ENCODE measurements around the gene NR2E3.
"Not testable (repeated sequence)": the region's sequence is repeated elsewhere in the genome, so short reads cannot be mapped to it uniquely, and the experiment has no call there.

Gene NR2E3

DNA sequence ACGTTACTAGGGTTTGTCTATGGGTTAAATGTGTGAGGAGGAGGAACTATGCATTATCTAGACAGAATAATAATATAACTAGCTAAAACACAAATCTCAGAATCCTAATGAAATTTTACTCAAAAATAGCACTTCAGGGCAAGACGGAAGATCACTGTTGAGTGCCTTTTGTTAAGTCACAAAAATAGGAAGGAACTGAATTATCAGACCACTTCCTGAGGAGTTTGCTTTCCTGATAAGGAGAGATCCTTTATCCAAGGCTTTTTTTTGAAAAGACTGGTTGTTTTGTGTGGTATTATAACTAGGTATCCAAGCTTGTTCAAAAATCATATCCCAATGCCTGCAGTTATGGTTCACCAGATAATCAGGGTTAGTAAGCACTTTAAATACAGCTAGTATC lies 34.6 kb downstream of the NR2E3 start:
- Histone ChIP-seq H3K79me2 (ENCODE audit: insufficient read depth, low read length) (no peaks in the 10 kb centered on the region), H3F3A (ENCODE audit: insufficient read depth, low read length) (no peaks in the 10 kb centered on the region), H3K9me3 (ENCODE audit: low read length) (no peaks in the 10 kb centered on the region), H3K4me3 (ENCODE audit: low read depth, low read length, poor library complexity, severe bottlenecking) (no peak overlapping the region), H3K4me1 (ENCODE audit: insufficient read depth, low read length, severe bottlenecking) (no peaks in the 10 kb centered on the region), H3K36me3 (ENCODE audit: insufficient read depth, low read length) (peaks cover 39% of the 10 kb centered on the region), H3K9me2 (ENCODE audit: low read depth, low read length) (no peaks in the 10 kb centered on the region), H3K27ac (ENCODE audit: low read depth, low read length, poor library complexity, severe bottlenecking) (no peak overlapping the region), H3K9ac (ENCODE audit: low read length) (no peak overlapping the region), H3K4me2 (ENCODE audit: low read length) (no peak overlapping the region), H2AFZ (ENCODE audit: low read length) (no peak overlapping the region), H3K27me3 (ENCODE audit: insufficient read depth, low read length) (no peaks in the 10 kb centered on the region), H4K20me1 (ENCODE audit: insufficient read depth, low read length) (no peaks in the 10 kb centered on the region)
- TF ChIP-seq, protein P1, sequence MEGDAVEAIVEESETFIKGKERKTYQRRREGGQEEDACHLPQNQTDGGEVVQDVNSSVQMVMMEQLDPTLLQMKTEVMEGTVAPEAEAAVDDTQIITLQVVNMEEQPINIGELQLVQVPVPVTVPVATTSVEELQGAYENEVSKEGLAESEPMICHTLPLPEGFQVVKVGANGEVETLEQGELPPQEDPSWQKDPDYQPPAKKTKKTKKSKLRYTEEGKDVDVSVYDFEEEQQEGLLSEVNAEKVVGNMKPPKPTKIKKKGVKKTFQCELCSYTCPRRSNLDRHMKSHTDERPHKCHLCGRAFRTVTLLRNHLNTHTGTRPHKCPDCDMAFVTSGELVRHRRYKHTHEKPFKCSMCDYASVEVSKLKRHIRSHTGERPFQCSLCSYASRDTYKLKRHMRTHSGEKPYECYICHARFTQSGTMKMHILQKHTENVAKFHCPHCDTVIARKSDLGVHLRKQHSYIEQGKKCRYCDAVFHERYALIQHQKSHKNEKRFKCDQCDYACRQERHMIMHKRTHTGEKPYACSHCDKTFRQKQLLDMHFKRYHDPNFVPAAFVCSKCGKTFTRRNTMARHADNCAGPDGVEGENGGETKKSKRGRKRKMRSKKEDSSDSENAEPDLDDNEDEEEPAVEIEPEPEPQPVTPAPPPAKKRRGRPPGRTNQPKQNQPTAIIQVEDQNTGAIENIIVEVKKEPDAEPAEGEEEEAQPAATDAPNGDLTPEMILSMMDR (IDR thresholded peaks at IDR 0.05; ENCODE audit: low read length) = no peak
- TF ChIP-seq EZH2 (IDR thresholded peaks at IDR 0.05; ENCODE audit: borderline replicate concordance, low read length) = no peak

DNA sequence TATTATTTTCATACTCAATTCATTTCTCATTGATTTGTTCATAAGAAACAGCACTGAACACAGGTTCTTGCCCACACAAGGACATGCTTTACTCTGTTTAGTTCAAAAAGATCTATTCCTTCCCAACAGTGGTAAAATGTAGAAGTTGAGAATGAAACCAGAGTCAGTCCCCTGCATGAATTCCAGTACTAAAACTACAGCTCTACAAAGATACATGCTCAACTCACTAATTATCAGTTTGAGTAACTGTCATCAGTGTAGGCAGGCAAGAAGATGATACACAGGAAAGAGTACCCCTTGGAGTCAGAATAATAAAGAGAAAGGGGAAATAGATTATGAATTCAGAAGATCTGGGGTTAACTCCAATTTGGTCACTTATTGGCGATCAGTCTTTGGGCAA lies 43.2 kb downstream of the NR2E3 start:
- Histone ChIP-seq H3K4me3 (ENCODE audit: low read depth, low read length, poor library complexity, severe bottlenecking) (no peak overlapping the region), H3K27ac (ENCODE audit: low read depth, low read length, poor library complexity, severe bottlenecking) (no peak overlapping the region)

DNA sequence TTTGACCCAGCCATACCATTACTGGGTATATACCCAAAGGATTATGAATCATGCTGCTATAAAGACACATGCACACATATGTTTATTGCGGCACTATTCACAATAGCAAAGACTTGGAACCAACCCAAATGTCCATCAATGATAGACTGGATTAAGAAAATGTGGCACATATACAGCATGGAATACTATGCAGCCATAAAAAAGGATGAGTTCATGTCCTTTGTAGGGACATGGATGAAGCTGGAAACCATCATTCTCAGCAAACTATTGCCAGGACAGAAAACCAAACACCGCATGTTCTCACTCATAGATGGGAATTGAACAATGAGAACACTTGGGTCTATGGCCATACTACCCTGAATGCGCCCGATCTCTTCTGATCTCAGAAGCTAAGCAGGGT lies 47.9 kb downstream of the NR2E3 start:
- not testable (repeated sequence) for H4K20me1 ChIP-seq (ENCODE audit: insufficient read depth, low read length); H2AFZ ChIP-seq (ENCODE audit: low read length); H3K27me3 ChIP-seq (ENCODE audit: insufficient read depth, low read length); H3K4me2 ChIP-seq (ENCODE audit: low read length); H3K9ac ChIP-seq (ENCODE audit: low read length); H3F3A ChIP-seq (ENCODE audit: insufficient read depth, low read length); H3K9me2 ChIP-seq (ENCODE audit: low read depth, low read length); H3K9me3 ChIP-seq (ENCODE audit: low read length); H3K4me1 ChIP-seq (ENCODE audit: insufficient read depth, low read length, severe bottlenecking); H3K79me2 ChIP-seq (ENCODE audit: insufficient read depth, low read length); H3K4me3 ChIP-seq (ENCODE audit: low read depth, low read length, poor library complexity, severe bottlenecking); H3K27ac ChIP-seq (ENCODE audit: low read depth, low read length, poor library complexity, severe bottlenecking)
- H3K36me3 ChIP-seq (ENCODE audit: insufficient read depth, low read length) = peaks cover 15% of the 10 kb centered on the region; the same call in 1 of the 2 replicates

More for the DNA sequence above, 43.2 kb downstream of the NR2E3 start:
- Histone ChIP-seq H3K9me2 (ENCODE audit: low read depth, low read length) (no peaks in the 10 kb centered on the region), H3K36me3 (ENCODE audit: insufficient read depth, low read length) (peaks cover 26% of the 10 kb centered on the region; the same call in 1 of the 2 replicates), H3K9me3 (ENCODE audit: low read length) (no peaks in the 10 kb centered on the region), H3F3A (ENCODE audit: insufficient read depth, low read length) (no peaks in the 10 kb centered on the region), H4K20me1 (ENCODE audit: insufficient read depth, low read length) (no peaks in the 10 kb centered on the region), H3K27me3 (ENCODE audit: insufficient read depth, low read length) (no peaks in the 10 kb centered on the region), H2AFZ (ENCODE audit: low read length) (no peak overlapping the region), H3K4me2 (ENCODE audit: low read length) (no peak overlapping the region), H3K9ac (ENCODE audit: low read length) (no peak overlapping the region), H3K4me1 (ENCODE audit: insufficient read depth, low read length, severe bottlenecking) (no peaks in the 10 kb centered on the region), H3K79me2 (ENCODE audit: insufficient read depth, low read length) (no peaks in the 10 kb centered on the region)
- TF ChIP-seq, protein P1 (IDR thresholded peaks at IDR 0.05; ENCODE audit: low read length) = no peak
- TF ChIP-seq EZH2 (IDR thresholded peaks at IDR 0.05; ENCODE audit: borderline replicate concordance, low read length) = no peak
